Ovary (tissue), 9 donors: ENCODE data around the gene TTLL5. TPM values are rescaled to one million over a fixed set of nuclear protein-coding genes. Genes with fewer than 3 reads are reported as not detected.

Source experiments
- DNase-seq, 5 donors: peaks; one replicate each; pipeline ENCODE4 v3.0.0-alpha.2; 2019 to 2020
- H3K27ac ChIP-seq, 2 donors: fragments of 200-600 bp; one replicate each; pipeline versions ENCODE4 v1.5.1 to v1.8.0; 2019 to 2022
- H3K27me3 ChIP-seq: fragments of 200-600 bp; one replicate; pipeline ENCODE4 v1.8.0; 2022
- H3K36me3 ChIP-seq: fragments of 200-600 bp; sonication (generic); one replicate; pipeline ENCODE4 v1.5.1; 2019
- H3K4me1 ChIP-seq: one replicate; pipeline ENCODE4 v1.8.1; 2013; ENCODE audit warnings: mild to moderate bottlenecking, moderate library complexity; ENCODE audit not compliant: insufficient read depth
- H3K4me3 ChIP-seq: fragments of 200-600 bp; sonication (generic); one replicate; pipeline ENCODE4 v1.5.1; 2017
- H3K9me3 ChIP-seq, 2 donors: fragments of 200-600 bp in 1 of 2; sonication (generic) in 1 of 2; one replicate each; pipeline versions ENCODE4 v1.5.1 to v1.8.1; 2013 to 2019; ENCODE audit warnings: mild to moderate bottlenecking in 1 of 2, moderate library complexity in 1 of 2
- EP300 ChIP-seq: sonication (generic); formaldehyde crosslinking; IDR thresholded peaks from one replicate; pipeline ENCODE4 v1.6.1; 2017; ENCODE audit warnings: antibody characterized with exemption
- POLR2A ChIP-seq: fragments of 450-650 bp; IDR thresholded peaks from one replicate; pipeline ENCODE4 v1.6.1; 2017; ENCODE audit warnings: antibody characterized with exemption, mild to moderate bottlenecking, moderate library complexity
- WGBS, 3 donors: extraction: QIAGEN DNeasy Blood & Tissue Kit in 1 of 3; methylation state at CpG; one replicate each; pipeline versions ENCODE4 v1.1.5 to v1.1.7; 2013 to 2017; 5-methylcytosine and 5-hydroxymethylcytosine counted together
- intact Hi-C, 4 donors: fragments of 100-400 bp; cut with DNase I; formaldehyde crosslinking; loops; one replicate each; pipeline versions ENCODE4 v1.11.0 to v1.15.1; 2022 to 2023
- polyA plus RNA-seq, 2 donors: library from polyadenylated mRNA; stranded (reverse); fragments of 200-250 nt in 1 of 2; fragments of 350-450 nt in 1 of 2; fragmentation: Illumina TruSeq in 1 of 2; extraction: RNeasy Lipid Tissue Mini Kit (QIAGEN cat#74804) in 1 of 2; gene quantifications; one replicate each; pipeline ENCODE4 v1.2.3, GENCODE V29; 2013 to 2014
- total RNA-seq, 7 donors: library from RNA; depleted of rRNA in 2 of 7; stranded (reverse); fragments of >200 nt in 2 of 7; fragmentation: NEBNext Ultra II Directional in 3 of 7; extraction: Animal tissue kit (Norgen Biotek cat#: 25700) in 3 of 7; gene quantifications; one replicate each; pipeline versions ENCODE4 v1.1.0 to v1.2.4, GENCODE V29; 2016 to 2023
- TF ChIP-seq, protein P1 (sequence below), 3 donors: fragments of 450-650 bp in 2 of 3; fragments of 200-600 bp in 1 of 3; IDR thresholded peaks; one replicate each; pipeline versions ENCODE4 v1.5.1 to v1.8.0; 2016 to 2022; ENCODE audit warnings: antibody characterized with exemption in 3 of 3, mild to moderate bottlenecking in 1 of 3
- donor health status: DM: no; HTN: no; CAD: no; lungs with moderate emphysema.
- donor health status: DM: no; HTN: no; CAD: no.
- donor health status: Bipolar disorder and iron deficiency.
- donor health status: DM: yes; HTN: yes; CAD: no.
- donor health status: DM: no; HTN: no; CAD: no.
- donor health status: DM: yes; HTN: yes; CAD: no.

The TTLL5 gene
- total and polyA plus RNA-seq, 9 donors = 11.0 to 34.9 (median 27.3) TPM

DNA sequence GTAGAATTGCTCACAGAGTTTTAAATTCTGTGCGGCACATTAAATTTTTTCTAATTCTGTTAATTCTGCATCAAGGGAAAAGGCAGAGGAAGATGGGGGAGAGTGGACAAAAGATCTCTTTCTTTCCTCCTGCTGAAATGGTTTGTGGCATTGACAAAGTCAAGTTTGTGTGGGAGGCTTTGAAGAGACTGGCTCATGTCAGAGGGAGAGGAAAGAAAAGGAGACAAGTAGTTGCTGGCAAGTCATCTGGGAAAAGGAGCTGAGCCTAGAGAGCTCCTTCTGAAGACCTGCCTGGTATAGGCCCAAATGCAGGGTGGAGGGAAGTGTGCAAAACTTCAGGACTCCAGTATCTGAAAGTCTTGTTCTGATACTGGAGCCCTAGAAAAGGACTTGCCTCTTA, 36.3 kb downstream of the TTLL5 start:
- Histone ChIP-seq H3K4me3 (no peak overlapping the region), H3K9me3 (no peaks in the 10 kb centered on the region), H3K27me3 (no peaks in the 10 kb centered on the region), H3K27ac (no peak overlapping the region), H3K36me3 (no peaks in the 10 kb centered on the region), H3K4me1 (no peaks in the 10 kb centered on the region)
- DNase-seq = no peak
- intact Hi-C loops = no loop called here
- WGBS, 3 donors = 88 to 92% (median 91%) methylated on average over 1 of the region's 1 CpG
- TF ChIP-seq EP300 (no peak), POLR2A (no peak)
- TF ChIP-seq, protein P1, sequence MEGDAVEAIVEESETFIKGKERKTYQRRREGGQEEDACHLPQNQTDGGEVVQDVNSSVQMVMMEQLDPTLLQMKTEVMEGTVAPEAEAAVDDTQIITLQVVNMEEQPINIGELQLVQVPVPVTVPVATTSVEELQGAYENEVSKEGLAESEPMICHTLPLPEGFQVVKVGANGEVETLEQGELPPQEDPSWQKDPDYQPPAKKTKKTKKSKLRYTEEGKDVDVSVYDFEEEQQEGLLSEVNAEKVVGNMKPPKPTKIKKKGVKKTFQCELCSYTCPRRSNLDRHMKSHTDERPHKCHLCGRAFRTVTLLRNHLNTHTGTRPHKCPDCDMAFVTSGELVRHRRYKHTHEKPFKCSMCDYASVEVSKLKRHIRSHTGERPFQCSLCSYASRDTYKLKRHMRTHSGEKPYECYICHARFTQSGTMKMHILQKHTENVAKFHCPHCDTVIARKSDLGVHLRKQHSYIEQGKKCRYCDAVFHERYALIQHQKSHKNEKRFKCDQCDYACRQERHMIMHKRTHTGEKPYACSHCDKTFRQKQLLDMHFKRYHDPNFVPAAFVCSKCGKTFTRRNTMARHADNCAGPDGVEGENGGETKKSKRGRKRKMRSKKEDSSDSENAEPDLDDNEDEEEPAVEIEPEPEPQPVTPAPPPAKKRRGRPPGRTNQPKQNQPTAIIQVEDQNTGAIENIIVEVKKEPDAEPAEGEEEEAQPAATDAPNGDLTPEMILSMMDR (IDR thresholded peaks at IDR 0.05) = no peak

DNA sequence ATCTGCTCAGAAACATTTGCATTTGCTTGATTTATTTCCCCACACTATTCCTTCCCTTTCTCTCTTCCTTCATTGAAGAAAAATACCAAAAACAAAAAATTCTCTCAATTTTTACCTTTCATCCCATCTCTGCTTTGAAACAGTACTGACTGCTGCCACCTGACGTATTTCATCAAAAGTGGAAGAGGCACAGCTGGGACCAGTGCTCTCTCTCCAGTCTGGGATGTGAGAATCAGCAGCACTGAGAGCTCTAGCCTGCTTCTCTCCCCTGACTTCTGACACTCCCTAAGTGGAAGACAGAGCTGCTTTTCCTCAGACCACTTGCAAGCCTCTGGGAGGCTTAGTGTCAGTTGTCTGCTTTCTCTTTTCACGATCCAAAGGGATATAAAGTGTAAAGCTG, 36.9 kb downstream of the TTLL5 start:
- Histone ChIP-seq H3K4me1 (peaks cover 1% of the 10 kb centered on the region), H3K9me3 (no peaks in the 10 kb centered on the region), H3K36me3 (no peaks in the 10 kb centered on the region), H3K4me3 (no peak overlapping the region), H3K27me3 (no peaks in the 10 kb centered on the region), H3K27ac (no peak overlapping the region)
- 91 to 96% (median 92%) methylated on average over 2 of the region's 2 CpGs for WGBS, 3 donors
- intact Hi-C loops = no loop called here
- no peak for DNase-seq
- TF ChIP-seq, protein P1 (IDR thresholded peaks at IDR 0.05) = no peak
- no peak for TF ChIP-seq POLR2A
- no peak for TF ChIP-seq EP300

DNA sequence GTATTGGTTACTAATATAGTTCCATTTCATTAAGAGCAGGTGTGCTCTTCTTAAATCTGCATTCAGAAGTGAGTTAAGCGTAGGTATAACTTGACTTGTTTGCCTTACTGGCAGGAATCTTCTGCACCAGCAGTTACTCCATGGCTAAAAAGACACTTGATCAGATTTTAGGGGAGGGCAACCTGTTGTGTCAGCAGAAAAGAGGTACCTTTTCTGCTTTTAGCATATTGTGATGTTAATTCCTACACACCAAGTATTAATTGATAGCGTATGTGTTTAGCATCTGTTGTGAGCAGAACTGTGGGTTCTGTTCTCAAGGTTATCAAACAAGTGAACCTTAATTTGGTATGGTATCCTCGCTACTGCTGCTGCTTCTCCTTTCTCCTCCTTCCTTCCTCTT, 38.3 kb downstream of the TTLL5 start:
- TF ChIP-seq POLR2A (no peak), EP300 (no peak)
- TF ChIP-seq, protein P1 (IDR thresholded peaks at IDR 0.05) = no peak
- H3K4me3 ChIP-seq = no peak overlapping the region
- H3K27ac ChIP-seq = no peak overlapping the region
- no peaks in the 10 kb centered on the region for H3K36me3 ChIP-seq
- no peaks in the 10 kb centered on the region for H3K27me3 ChIP-seq
- intact Hi-C loops = no loop called here
- peaks cover 2% of the 10 kb centered on the region for H3K4me1 ChIP-seq
- H3K9me3 ChIP-seq = no peaks in the 10 kb centered on the region
- DNase-seq = no peak
- WGBS, 3 donors = 93 to 99% (median 98%) methylated on average over 3 of the region's 3 CpGs

DNA sequence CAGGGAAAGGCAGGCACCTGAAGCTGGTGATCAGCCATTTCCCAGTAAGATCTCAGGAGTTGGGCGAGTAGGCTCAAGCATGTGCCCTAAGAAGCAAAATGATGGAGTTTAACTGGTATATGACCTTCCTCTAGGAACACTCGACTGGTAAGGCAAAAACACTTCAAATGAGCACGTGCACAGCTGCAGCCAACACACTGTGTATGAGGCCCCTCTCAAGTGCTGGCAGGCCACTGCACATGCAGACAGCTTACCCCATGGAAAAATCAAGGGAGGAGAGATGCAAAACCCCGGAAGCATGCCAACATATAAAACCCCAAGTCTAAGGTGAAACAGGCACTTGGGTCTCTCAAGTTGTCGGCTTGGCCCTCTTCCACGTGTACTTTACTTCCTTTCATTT, 39.2 kb downstream of the TTLL5 start:
- WGBS, 3 donors = 92 to 96% (median 92%) methylated on average over 6 of the region's 6 CpGs
- TF ChIP-seq, protein P1 (IDR thresholded peaks at IDR 0.05) = no peak
- TF ChIP-seq EP300 = no peak
- TF ChIP-seq POLR2A = no peak
- no peak for DNase-seq
- no peaks in the 10 kb centered on the region for H3K9me3 ChIP-seq
- H3K4me1 ChIP-seq = peaks cover 2% of the 10 kb centered on the region
- H3K4me3 ChIP-seq = no peak overlapping the region
- intact Hi-C loops = no loop called here
- no peak overlapping the region for H3K27ac ChIP-seq
- H3K27me3 ChIP-seq = no peaks in the 10 kb centered on the region
- no peaks in the 10 kb centered on the region for H3K36me3 ChIP-seq

DNA sequence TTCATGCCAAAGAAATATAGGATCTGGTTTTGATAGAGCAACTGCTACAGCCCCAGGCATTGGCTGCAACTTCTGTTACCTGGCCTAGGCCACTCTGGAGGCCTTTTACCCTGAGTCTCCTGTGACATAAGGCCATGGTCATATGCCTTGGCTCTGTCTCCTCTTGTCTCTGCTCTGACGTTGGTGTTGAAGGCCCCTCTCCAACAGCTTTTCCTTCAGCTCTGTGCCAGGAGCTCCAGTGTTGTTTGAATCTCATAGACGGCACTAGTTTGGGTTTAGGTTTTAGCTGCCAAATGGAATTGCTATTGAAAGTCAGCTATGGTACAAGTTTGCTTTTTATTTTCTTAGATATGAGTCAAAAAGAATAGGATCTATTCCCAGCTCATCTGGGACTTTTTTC, 41.1 kb downstream of the TTLL5 start:
- H3K4me1 ChIP-seq = peaks cover 2% of the 10 kb centered on the region
- no peaks in the 10 kb centered on the region for H3K36me3 ChIP-seq
- no peak overlapping the region for H3K4me3 ChIP-seq
- TF ChIP-seq, protein P1 (IDR thresholded peaks at IDR 0.05) = no peak
- TF ChIP-seq EP300 (no peak), POLR2A (no peak)
- 5 to 18% (median 15%) methylated on average over 2 of the region's 2 CpGs for WGBS, 3 donors
- no peaks in the 10 kb centered on the region for H3K27me3 ChIP-seq
- no peak for DNase-seq
- H3K9me3 ChIP-seq = no peaks in the 10 kb centered on the region
- no peak overlapping the region for H3K27ac ChIP-seq
- intact Hi-C loops = no loop called here
